ENCODE data around the gene ZFP1. TPM values are rescaled to one million over a fixed set of nuclear protein-coding genes. Genes with fewer than 3 reads are reported as not detected.

The ZFP1 gene
- total RNA-seq, 1 experiment from 2014 or later, result 22.6 TPM

- peaks cover 37% of the 10 kb centered on the region for H3K36me3 ChIP-seq (ENCODE audit: insufficient read depth, low read length, poor library complexity, severe bottlenecking)
- no TSS peak for BruUV-seq (replicated peaks)
- no peak for TF ChIP-seq EZH2 (IDR thresholded peaks at IDR 0.05; ENCODE audit: borderline replicate concordance, low read depth, low read length, poor library complexity, severe bottlenecking)
- TF ChIP-seq, protein P1, sequence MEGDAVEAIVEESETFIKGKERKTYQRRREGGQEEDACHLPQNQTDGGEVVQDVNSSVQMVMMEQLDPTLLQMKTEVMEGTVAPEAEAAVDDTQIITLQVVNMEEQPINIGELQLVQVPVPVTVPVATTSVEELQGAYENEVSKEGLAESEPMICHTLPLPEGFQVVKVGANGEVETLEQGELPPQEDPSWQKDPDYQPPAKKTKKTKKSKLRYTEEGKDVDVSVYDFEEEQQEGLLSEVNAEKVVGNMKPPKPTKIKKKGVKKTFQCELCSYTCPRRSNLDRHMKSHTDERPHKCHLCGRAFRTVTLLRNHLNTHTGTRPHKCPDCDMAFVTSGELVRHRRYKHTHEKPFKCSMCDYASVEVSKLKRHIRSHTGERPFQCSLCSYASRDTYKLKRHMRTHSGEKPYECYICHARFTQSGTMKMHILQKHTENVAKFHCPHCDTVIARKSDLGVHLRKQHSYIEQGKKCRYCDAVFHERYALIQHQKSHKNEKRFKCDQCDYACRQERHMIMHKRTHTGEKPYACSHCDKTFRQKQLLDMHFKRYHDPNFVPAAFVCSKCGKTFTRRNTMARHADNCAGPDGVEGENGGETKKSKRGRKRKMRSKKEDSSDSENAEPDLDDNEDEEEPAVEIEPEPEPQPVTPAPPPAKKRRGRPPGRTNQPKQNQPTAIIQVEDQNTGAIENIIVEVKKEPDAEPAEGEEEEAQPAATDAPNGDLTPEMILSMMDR (conservative IDR thresholded peaks at IDR 0.05; ENCODE audit: low read depth, low read length), result no peak
- no peak overlapping the region for H3K27ac ChIP-seq (ENCODE audit: low read depth, low read length, poor library complexity, severe bottlenecking)
- no peaks in the 10 kb centered on the region for H3K4me1 ChIP-seq (ENCODE audit: insufficient read depth, low read length, poor library complexity, severe bottlenecking)
- no peak for DNase-seq (ENCODE audit: low spot score)
- intact Hi-C loops (cut with micrococcal nuclease; ENCODE audit: unreplicated experiment), result no loop called here
- CTCF ChIA-PET, result no interaction called here
- no peaks in the 10 kb centered on the region for H3K27me3 ChIP-seq (replicated peaks; ENCODE audit: insufficient read depth, low read depth, low read length, poor library complexity)
- POLR2A ChIA-PET (ENCODE audit: low non-redundant PET), result no interaction called here
- peaks cover 33% of the 10 kb centered on the region for H3K9me3 ChIP-seq (ENCODE audit: low read depth, low read length, poor library complexity, severe bottlenecking)
- H3K4me3 ChIP-seq (ENCODE audit: low read depth, low read length, poor library complexity, severe bottlenecking), result no peak overlapping the region
Observed at GRCh38 chr16:75151798-75152197, 3.5 kb downstream of the ZFP1 start.

DNA sequence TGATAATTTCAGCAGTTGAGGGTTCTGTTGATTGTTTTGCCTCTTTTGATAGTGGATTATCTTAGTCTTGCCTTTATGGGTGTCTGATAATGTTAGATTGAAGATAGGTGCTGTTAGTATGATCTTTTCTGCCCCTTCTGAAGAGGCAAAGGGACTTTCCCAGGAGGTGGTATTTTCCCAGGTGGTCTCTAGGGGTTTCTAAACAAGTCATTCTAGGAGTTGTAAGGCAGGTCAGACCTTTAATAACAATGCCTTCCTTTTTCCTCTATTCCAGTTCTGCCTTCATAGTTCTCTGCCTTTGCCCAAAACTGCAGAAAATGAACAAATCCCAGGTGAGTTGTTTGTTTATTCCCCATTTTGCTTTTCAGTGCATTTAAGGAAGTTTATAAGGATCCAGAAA, 4.3 kb downstream of the ZFP1 start:
- peaks cover 37% of the 10 kb centered on the region for H3K36me3 ChIP-seq (ENCODE audit: insufficient read depth, low read length, poor library complexity, severe bottlenecking)
- intact Hi-C loops (cut with micrococcal nuclease; ENCODE audit: unreplicated experiment), result no loop called here
- BruUV-seq (replicated peaks), result no TSS peak
- H3K4me1 ChIP-seq (ENCODE audit: insufficient read depth, low read length, poor library complexity, severe bottlenecking), result no peaks in the 10 kb centered on the region
- TF ChIP-seq EZH2 (IDR thresholded peaks at IDR 0.05; ENCODE audit: borderline replicate concordance, low read depth, low read length, poor library complexity, severe bottlenecking), result no peak
- TF ChIP-seq, protein P1 (conservative IDR thresholded peaks at IDR 0.05; ENCODE audit: low read depth, low read length), result no peak
- H3K9me3 ChIP-seq (ENCODE audit: low read depth, low read length, poor library complexity, severe bottlenecking), result peaks cover 33% of the 10 kb centered on the region
- H3K4me3 ChIP-seq (ENCODE audit: low read depth, low read length, poor library complexity, severe bottlenecking), result no peak overlapping the region
- ChIA-PET CTCF (no interaction called here), POLR2A (ENCODE audit: low non-redundant PET) (no interaction called here)
- H3K27ac ChIP-seq (ENCODE audit: low read depth, low read length, poor library complexity, severe bottlenecking), result no peak overlapping the region
- no peaks in the 10 kb centered on the region for H3K27me3 ChIP-seq (replicated peaks; ENCODE audit: insufficient read depth, low read depth, low read length, poor library complexity)
- no peak for DNase-seq (ENCODE audit: low spot score)

- Histone ChIP-seq H3K36me3 (ENCODE audit: insufficient read depth, low read length, poor library complexity, severe bottlenecking) (peaks cover 17% of the 10 kb centered on the region), H3K27me3 (replicated peaks; ENCODE audit: insufficient read depth, low read depth, low read length, poor library complexity) (no peaks in the 10 kb centered on the region), H3K4me3 (ENCODE audit: low read depth, low read length, poor library complexity, severe bottlenecking) (no peak overlapping the region), H3K4me1 (ENCODE audit: insufficient read depth, low read length, poor library complexity, severe bottlenecking) (no peaks in the 10 kb centered on the region), H3K9me3 (ENCODE audit: low read depth, low read length, poor library complexity, severe bottlenecking) (peaks cover 23% of the 10 kb centered on the region), H3K27ac (ENCODE audit: low read depth, low read length, poor library complexity, severe bottlenecking) (no peak overlapping the region)
- TF ChIP-seq, protein P1 (conservative IDR thresholded peaks at IDR 0.05; ENCODE audit: low read depth, low read length), result no peak
- no peak for TF ChIP-seq EZH2 (IDR thresholded peaks at IDR 0.05; ENCODE audit: borderline replicate concordance, low read depth, low read length, poor library complexity, severe bottlenecking)
- BruUV-seq (replicated peaks), result no TSS peak
- CTCF ChIA-PET, result no interaction called here
- DNase-seq (ENCODE audit: low spot score), result no peak
- POLR2A ChIA-PET (ENCODE audit: low non-redundant PET), result no interaction called here
- intact Hi-C loops (cut with micrococcal nuclease; ENCODE audit: unreplicated experiment), result no loop called here
Observed at GRCh38 chr16:75160386-75160785, 12.1 kb downstream of the ZFP1 start.

All from A673 (cell line).